Neural progenitor cell (in vitro differentiated cells): Measurements from ENCODE around the gene ZMPSTE24.

ENCODE experiments used
- EZH2 ChIP-seq: fragments of 200-600 bp; sonication (generic); IDR thresholded peaks from 2 replicates; pipeline ENCODE4 v1.6.1; 2017; ENCODE audit warnings: antibody characterized with exemption, mild to moderate bottlenecking, moderate library complexity
- EZH2phosphoT487 ChIP-seq: fragments of 200-600 bp; sonication (generic); IDR thresholded peaks from 2 replicates; pipeline ENCODE4 v1.6.1; 2017; ENCODE audit warnings: antibody characterized with exemption
- TF ChIP-seq, protein P1 (sequence below): fragments of 200-600 bp; sonication (generic); IDR thresholded peaks from 2 replicates; pipeline ENCODE4 v1.5.1; 2017; ENCODE audit warnings: antibody characterized with exemption, mild to moderate bottlenecking

DNA sequence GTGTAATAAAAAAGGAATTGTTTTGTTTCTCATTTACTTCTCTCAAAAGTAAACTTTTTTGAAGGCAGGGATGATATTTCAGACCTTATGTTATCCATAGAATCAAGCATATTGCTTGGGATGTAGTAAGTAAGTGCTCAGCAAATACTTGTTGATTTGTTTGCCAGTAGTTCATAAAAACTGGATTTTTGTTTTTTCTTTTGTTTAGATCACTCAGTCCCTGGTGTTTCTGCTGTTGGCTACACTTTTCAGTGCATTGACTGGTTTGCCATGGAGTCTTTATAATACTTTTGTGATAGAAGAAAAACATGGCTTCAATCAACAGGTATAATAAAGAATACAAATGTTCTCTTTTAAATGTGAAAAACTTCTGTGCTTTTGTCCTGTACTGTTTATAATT, 10.2 kb downstream of the ZMPSTE24 start:
- TF ChIP-seq, protein P1, sequence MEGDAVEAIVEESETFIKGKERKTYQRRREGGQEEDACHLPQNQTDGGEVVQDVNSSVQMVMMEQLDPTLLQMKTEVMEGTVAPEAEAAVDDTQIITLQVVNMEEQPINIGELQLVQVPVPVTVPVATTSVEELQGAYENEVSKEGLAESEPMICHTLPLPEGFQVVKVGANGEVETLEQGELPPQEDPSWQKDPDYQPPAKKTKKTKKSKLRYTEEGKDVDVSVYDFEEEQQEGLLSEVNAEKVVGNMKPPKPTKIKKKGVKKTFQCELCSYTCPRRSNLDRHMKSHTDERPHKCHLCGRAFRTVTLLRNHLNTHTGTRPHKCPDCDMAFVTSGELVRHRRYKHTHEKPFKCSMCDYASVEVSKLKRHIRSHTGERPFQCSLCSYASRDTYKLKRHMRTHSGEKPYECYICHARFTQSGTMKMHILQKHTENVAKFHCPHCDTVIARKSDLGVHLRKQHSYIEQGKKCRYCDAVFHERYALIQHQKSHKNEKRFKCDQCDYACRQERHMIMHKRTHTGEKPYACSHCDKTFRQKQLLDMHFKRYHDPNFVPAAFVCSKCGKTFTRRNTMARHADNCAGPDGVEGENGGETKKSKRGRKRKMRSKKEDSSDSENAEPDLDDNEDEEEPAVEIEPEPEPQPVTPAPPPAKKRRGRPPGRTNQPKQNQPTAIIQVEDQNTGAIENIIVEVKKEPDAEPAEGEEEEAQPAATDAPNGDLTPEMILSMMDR, result no peak
- TF ChIP-seq EZH2 (no peak), EZH2phosphoT487 (no peak)
